A172 (cell line): ENCODE measurements around the gene MRPL51. TPM values are rescaled to one million over a fixed set of nuclear protein-coding genes. Genes with fewer than 3 reads are reported as not detected.

ENCODE experiments used
- DNase-seq: peaks from one replicate; pipeline ENCODE4 v3.0.0-alpha.2; 2015; ENCODE audit warnings: low spot score
- total RNA-seq: library from RNA; depleted of rRNA; stranded (reverse); fragments of >200 nt; shearing (Covaris generic); gene quantifications from 2 replicates; pipeline ENCODE4 v1.2.3, GENCODE V29; 2014

Gene MRPL51
- total RNA-seq, 1 experiment from 2014 or later = 166 TPM

GRCh38 chr12:6461401-6462233 is 31.4 kb downstream of the MRPL51 start:
- DNase-seq = peak; percentile 6

DNA sequence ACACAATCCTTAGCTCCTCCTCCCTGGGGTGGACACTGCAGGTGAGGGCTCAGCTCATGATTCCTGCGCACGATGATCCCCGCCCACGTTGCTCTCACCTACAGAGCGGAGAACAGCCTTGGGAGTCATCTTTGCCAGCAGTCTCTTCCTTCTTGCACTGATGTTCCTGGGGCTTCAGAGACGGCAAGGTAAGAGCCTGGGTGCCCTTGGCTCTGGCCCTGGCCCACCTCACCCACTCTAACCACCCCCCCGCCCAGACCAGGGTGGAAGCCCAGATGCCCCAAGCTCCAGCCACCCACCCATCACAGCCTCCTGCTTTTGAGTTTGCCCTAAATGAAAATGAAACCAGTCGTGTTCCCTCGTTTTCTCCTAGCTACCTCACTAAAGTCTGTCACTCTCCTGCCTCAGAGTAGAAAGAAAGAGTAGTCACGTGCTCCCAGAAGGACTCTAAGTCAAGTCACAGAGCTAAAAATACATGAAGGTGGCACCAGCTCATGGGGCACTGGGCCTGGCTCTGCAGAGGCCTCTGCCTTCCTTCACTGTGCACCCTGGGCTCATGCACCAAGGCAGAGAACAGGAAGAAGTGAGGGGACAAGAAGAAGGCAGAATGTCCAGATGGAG is 32.2 kb downstream of the MRPL51 start:
- DNase-seq = no peak

DNA sequence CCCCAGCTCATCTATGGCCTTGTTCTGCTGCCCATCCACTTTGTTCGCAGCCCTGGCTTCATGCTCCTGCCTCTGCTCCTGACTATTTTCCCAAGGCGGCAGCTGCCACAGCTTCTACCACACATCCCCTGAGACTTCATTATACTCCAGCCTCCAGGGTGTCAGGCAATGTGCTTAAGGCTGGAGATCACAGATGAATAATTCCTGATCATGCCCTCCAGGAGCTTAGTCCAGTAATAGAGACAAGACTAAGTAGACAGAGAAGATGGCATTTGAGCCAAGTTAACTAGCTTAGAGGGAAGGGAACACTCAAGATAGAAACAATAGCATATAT is 34.1 kb downstream of the MRPL51 start:
- DNase-seq = no peak

GRCh38 chr12:6458281-6459003 is 34.6 kb downstream of the MRPL51 start:
- no peak for DNase-seq

DNA sequence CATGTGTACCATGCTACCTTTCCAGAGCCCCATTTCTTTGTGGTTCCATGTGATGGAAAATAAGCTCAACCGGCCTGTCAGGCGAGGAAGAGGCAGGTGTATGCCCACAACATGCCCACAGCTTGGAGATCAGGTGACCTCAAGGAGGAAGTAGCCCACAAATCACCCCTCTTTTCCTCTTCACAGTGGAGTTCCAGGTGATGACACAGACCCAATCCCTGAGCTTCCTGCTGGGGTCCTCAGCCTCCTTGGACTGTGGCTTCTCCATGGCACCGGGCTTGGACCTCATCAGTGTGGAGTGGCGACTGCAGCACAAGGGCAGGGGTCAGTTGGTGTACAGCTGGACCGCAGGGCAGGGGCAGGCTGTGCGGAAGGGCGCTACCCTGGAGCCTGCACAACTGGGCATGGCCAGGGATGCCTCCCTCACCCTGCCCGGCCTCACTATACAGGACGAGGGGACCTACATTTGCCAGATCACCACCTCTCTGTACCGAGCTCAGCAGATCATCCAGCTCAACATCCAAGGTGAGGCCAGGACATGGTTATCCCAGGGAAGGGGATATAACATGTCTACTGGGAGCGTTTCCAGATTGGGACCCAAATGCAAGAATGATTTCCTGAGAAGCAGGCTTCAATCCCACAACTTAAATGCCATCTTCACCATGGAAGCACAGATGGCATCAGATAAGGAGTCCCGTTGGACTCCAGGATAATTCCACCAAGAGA is 35.7 kb downstream of the MRPL51 start:
- no peak for DNase-seq

GRCh38 chr12:6452944-6453630 is 40.0 kb downstream of the MRPL51 start:
- peak; percentile 68 for DNase-seq

DNA sequence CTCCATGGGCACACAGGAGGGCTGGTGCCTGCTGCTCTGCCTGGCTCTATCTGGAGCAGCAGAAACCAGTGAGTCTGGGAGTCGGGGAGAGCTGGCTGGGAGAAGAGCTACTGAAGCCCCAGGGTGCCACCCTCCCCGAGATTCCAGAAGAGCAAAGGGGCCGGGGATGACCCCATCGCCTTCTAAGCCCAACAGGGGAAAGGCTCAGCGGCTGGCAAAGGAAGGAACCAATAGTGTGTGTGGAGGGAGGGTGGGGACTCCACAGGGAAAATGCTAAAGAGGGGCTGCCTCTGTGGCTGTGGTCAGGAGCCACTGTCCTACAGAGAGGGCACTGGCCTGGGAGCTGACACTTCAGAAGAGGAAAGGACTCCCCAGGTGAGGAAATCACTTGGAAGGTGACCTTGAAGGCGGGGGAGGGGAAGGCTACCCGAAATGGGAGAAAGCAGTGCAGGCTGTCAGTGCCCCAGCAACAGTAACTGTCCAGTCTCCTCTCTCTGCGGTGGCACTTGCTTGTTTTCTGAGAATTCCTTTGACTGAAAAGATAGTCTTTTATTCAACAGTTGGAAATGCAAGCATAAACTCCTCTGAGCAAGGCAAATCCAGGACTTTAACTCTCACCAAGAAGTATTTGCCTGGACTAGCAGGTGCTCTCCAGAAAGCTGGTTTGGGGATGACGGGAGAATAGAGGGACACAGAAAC is 40.7 kb downstream of the MRPL51 start:
- DNase-seq = peak; percentile 13

GRCh38 chr12:6451348-6452244 is 41.5 kb downstream of the MRPL51 start, which contains the start of gene TAPBPL:
Gene TAPBPL, plus strand, starts transcription at chr12:6452042. Its CDS starts 207 bp downstream, at chr12:6452249.
- DNase-seq = peak; percentile 67

GRCh38 chr12:6450869-6451347 is 42.2 kb downstream of the MRPL51 start:
- DNase-seq = no peak

- no peak for DNase-seq
These were observed 42.8 kb downstream of the MRPL51 start for GRCh38 chr12:6450091-6450868.

DNA sequence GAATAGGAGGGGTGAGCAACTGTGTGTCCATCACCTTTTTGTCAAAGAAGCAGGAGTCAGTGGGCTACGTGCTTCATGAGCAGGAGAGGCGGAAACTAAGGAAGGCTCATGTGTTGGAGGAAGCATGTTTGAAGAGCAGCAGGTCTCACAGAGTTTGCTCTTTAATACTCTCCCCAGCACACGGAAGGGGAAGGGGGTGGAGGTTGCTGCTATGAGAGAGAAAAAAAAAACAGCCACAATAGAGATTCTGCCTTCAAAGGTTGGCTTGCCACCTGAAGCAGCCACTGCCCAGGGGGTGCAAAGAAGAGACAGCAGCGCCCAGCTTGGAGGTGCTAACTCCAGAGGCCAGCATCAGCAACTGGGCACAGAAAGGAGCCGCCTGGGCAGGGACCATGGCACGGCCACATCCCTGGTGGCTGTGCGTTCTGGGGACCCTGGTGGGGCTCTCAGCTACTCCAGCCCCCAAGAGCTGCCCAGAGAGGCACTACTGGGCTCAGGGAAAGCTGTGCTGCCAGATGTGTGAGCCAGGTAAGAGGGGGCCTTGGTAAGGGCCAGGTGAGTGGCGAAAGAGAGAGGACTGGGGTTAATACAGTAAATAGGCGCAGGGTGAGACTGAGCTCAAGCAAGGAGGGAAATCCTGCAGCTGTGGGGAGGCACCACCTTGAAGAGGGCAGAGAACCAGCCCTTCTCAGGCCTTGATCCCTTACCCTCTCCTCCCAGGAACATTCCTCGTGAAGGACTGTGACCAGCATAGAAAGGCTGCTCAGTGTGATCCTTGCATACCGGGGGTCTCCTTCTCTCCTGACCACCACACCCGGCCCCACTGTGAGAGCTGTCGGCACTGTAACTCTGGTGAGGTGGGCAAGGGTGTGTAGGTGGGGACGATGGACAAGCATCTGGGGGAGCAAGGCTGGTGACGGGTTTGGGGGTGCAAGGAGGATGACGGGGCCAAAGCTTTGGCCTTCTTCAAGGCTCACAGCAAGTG is 48.1 kb downstream of the MRPL51 start, which contains the start of gene CD27:
CD27 (plus strand) TSS at position 252 of the 985 bp plus-strand sequence; CDS start at position 393, 141 bp downstream.
- DNase-seq = no peak

GRCh38 chr12:6444031-6444430 is 49.0 kb downstream of the MRPL51 start:
- no peak for DNase-seq

DNA sequence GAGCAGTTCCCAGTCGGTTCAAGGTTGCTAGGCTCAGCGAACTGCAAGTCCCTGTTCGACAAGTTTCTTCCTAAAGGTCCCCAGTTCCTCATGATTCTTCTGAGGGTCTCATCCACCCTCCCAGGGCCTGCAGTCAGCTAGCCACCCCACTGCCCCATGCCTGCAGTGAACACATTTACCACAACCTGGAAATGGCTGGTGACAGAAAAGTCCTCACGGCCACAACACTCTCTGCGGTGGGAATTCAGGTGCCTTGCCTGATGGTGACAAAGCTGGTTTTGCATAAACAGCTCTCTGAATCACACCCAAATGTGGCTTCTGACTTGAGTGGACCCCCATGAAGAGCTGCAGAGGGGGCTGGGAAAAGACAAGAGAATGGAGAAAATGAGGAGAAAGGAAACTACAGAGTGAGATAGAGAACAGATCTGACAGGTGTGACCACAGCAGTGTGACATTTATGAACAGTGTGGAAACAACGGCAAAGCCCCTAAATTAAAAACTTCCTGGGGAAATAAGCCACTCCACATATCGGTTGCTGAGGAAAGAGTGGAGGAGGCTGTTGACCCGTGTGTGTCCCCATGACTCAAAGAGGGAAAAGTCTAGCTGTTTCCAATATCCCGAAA is 49.6 kb downstream of the MRPL51 start:
- DNase-seq = no peak

DNA sequence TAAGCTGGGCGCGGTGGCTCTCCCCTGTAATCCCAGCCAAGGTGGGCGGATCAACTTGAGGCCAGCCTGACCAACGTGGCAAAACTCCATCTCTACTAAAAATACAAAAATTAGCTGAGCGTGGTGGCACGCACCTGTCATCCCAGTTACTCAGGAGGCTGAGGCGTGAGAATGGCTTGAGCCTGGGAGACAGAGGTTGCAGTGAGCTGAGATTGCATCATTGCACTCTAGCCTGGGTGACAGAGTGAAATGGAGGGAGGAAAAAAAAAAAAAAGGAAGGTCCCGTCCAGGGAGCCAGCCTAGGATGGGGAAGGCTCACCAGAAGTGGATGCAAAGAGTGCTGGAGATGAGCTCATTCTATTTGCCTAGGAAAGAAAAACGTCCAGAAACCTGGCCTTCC is 50.2 kb downstream of the MRPL51 start:
- DNase-seq = no peak
